Hippocampal formation (tissue), 2 donors: ENCODE data around the gene RHNO1.

ENCODE experiments used
- DNase-seq, 2 donors: peaks; one replicate each; lab custom pipeline; 2025; lab: John Stamatoyannopoulos, UW

RHNO1 gene

GRCh38 chr12:2877047-2877952, at the start of gene RHNO1, which contains the start of gene FOXM1:
RHNO1 (plus strand) TSS chr12:2877223; CDS start chr12:2885367, 8,144 bp downstream.
FOXM1 (minus strand) TSS chr12:2877174; CDS start chr12:2874478, 2,696 bp downstream.
- DNase-seq = peak; percentile 76 to 92

- no peak for DNase-seq
Measured at GRCh38 chr12:2829275-2829674, 47.7 kb upstream of the RHNO1 start.

- DNase-seq = no peak
Measured at GRCh38 chr12:2832550-2833127, 44.4 kb upstream of the RHNO1 start.

GRCh38 chr12:2833327-2833726, 43.7 kb upstream of the RHNO1 start:
- DNase-seq = no peak

- DNase-seq = no peak
Measured at GRCh38 chr12:2833810-2834209, 43.2 kb upstream of the RHNO1 start.

- peak; percentile 64 to 74 for DNase-seq
Measured at GRCh38 chr12:2834581-2835491, 42.2 kb upstream of the RHNO1 start, which contains the start of gene NRIP2. NRIP2 (minus strand) TSS chr12:2835035; CDS start chr12:2834983, 52 bp downstream.

- DNase-seq = no peak
Measured at GRCh38 chr12:2835691-2836403, 41.2 kb upstream of the RHNO1 start.

- DNase-seq = no peak
Measured at GRCh38 chr12:2836574-2836973, 40.4 kb upstream of the RHNO1 start.

GRCh38 chr12:2841056-2841650, 35.9 kb upstream of the RHNO1 start:
- no peak for DNase-seq

GRCh38 chr12:2842948-2843347, 34.1 kb upstream of the RHNO1 start:
- DNase-seq = no peak

- no peak for DNase-seq
Measured at GRCh38 chr12:2844786-2845185, 32.2 kb upstream of the RHNO1 start.

- no peak for DNase-seq
Measured at GRCh38 chr12:2845280-2845679, 31.7 kb upstream of the RHNO1 start.

GRCh38 chr12:2851931-2852330, 25.1 kb upstream of the RHNO1 start:
- DNase-seq = no peak

- DNase-seq = peak; percentile 42 to 77
Measured at GRCh38 chr12:2853626-2854025, 23.4 kb upstream of the RHNO1 start.

- DNase-seq = no peak
Measured at GRCh38 chr12:2854669-2855453, 22.2 kb upstream of the RHNO1 start.

GRCh38 chr12:2855546-2855945, 21.5 kb upstream of the RHNO1 start:
- no peak for DNase-seq

- DNase-seq = no peak
Measured at GRCh38 chr12:2856051-2856450, 21.0 kb upstream of the RHNO1 start.

GRCh38 chr12:2857021-2857431, 20.0 kb upstream of the RHNO1 start, which contains the start of gene TEX52:
TEX52 (minus strand) TSS chr12:2857039; CDS start chr12:2857026, 13 bp downstream.
- DNase-seq = no peak

GRCh38 chr12:2857576-2857975, 19.4 kb upstream of the RHNO1 start:
- no peak for DNase-seq

- no peak for DNase-seq
Measured at GRCh38 chr12:2858334-2858733, 18.7 kb upstream of the RHNO1 start.
